Breast epithelium (tissue), 4 donors: Measurements from ENCODE around the gene CTTN. TPM values are rescaled to one million over a fixed set of nuclear protein-coding genes. Genes with fewer than 3 reads are reported as not detected.
A peak's percentile ranks its signal among the peaks of the same experiment; 100 is the strongest.

Source experiments
- DNase-seq, 2 donors: peaks; one replicate each; pipeline ENCODE4 v3.0.0-alpha.2; 2019; ENCODE audit warnings: low spot score in 2 of 2
- H3K27ac ChIP-seq, 2 donors: fragments of 200-600 bp; sonication (generic) in 1 of 2; one replicate each; pipeline ENCODE4 v1.5.1; 2016 to 2019; ENCODE audit warnings: mild to moderate bottlenecking in 1 of 2
- H3K27me3 ChIP-seq, 2 donors: fragments of 200-600 bp; sonication (generic) in 1 of 2; one replicate each; pipeline versions ENCODE4 v1.5.1 to v1.6.0; 2017 to 2019; ENCODE audit warnings: control low read depth in 1 of 2, mild to moderate bottlenecking in 1 of 2
- H3K36me3 ChIP-seq: fragments of 200-600 bp; one replicate; pipeline ENCODE4 v1.5.1; 2019
- H3K4me1 ChIP-seq, 2 donors: fragments of 200-600 bp; sonication (generic); one replicate each; pipeline ENCODE4 v1.5.1; 2016 to 2019; ENCODE audit warnings: control low read depth in 1 of 2
- H3K4me3 ChIP-seq, 3 donors: fragments of 200-600 bp; sonication (generic); 1 replicate in 2 of 3; 2 replicates in 1 of 3; pipeline ENCODE4 v1.5.1; 2016 to 2019; ENCODE audit warnings: mild to moderate bottlenecking in 3 of 3, moderate library complexity in 2 of 3
- H3K9me3 ChIP-seq, 2 donors: fragments of 200-600 bp; sonication (generic) in 1 of 2; one replicate each; pipeline ENCODE4 v1.5.1; 2016 to 2019; ENCODE audit warnings: control low read depth in 1 of 2
- CTCF ChIP-seq, 3 donors: fragments of 450-650 bp; IDR thresholded peaks; one replicate each; pipeline ENCODE4 v1.5.1; 2016 to 2017; ENCODE audit warnings: antibody characterized with exemption in 3 of 3, mild to moderate bottlenecking in 3 of 3, moderate library complexity in 3 of 3
- POLR2A ChIP-seq: fragments of 450-650 bp; IDR thresholded peaks from one replicate; pipeline ENCODE4 v1.6.1; 2016; ENCODE audit warnings: antibody characterized with exemption, mild to moderate bottlenecking, moderate library complexity
- POLR2AphosphoS5 ChIP-seq, 3 donors: sonication (generic); formaldehyde crosslinking; IDR thresholded peaks; one replicate each; pipeline ENCODE4 v1.6.1; 2017; ENCODE audit warnings: antibody characterized with exemption in 3 of 3
- intact Hi-C: fragments of 100-400 bp; cut with DNase I; formaldehyde crosslinking; loops from one replicate; pipeline ENCODE4 v1.15.1; 2023; ENCODE audit warnings: low total_unique reads
- total RNA-seq, 3 donors: library from RNA; depleted of rRNA; stranded (reverse); fragments of >200 nt; gene quantifications; one replicate each; pipeline ENCODE4 v1.1.0, GENCODE V29; 2016

The CTTN gene
- total RNA-seq, 3 donors from 2014 or later, result 283 to 306 (median 285) TPM

GRCh38 chr11:70472240-70472639 is 73.9 kb downstream of the CTTN start:
- no peaks in the 10 kb centered on the region for H3K36me3 ChIP-seq
- no peaks in the 10 kb centered on the region for H3K27me3 ChIP-seq
- TF ChIP-seq CTCF (IDR thresholded peaks at IDR 0.05), result no peak
- H3K4me1 ChIP-seq, result no peaks in the 10 kb centered on the region
- DNase-seq, result no peak
- no peaks in the 10 kb centered on the region for H3K9me3 ChIP-seq
- no peak overlapping the region for H3K27ac ChIP-seq
- H3K4me3 ChIP-seq, result no peak overlapping the region
- intact Hi-C loops, result no loop called here

GRCh38 chr11:70473186-70473872 is 75.0 kb downstream of the CTTN start:
- no peaks in the 10 kb centered on the region for H3K36me3 ChIP-seq
- no peak overlapping the region for H3K27ac ChIP-seq
- TF ChIP-seq CTCF (IDR thresholded peaks at IDR 0.05), result no peak
- no peak for TF ChIP-seq POLR2AphosphoS5 (IDR thresholded peaks at IDR 0.05)
- no peak for TF ChIP-seq POLR2A
- no peak overlapping the region for H3K4me3 ChIP-seq
- intact Hi-C loops, result no loop called here
- no peaks in the 10 kb centered on the region for H3K27me3 ChIP-seq
- no peak for DNase-seq
- no peaks in the 10 kb centered on the region for H3K9me3 ChIP-seq
- no peaks in the 10 kb centered on the region for H3K4me1 ChIP-seq

- peak in 1 of 2 donors; percentile 25 for DNase-seq
- intact Hi-C loops, result no loop called here
- TF ChIP-seq CTCF (IDR thresholded peaks at IDR 0.05) (no peak), POLR2A (no peak), POLR2AphosphoS5 (IDR thresholded peaks at IDR 0.05) (no peak)
Measured at GRCh38 chr11:70473873-70474690, 75.8 kb downstream of the CTTN start.

GRCh38 chr11:70474710-70475109 is 76.4 kb downstream of the CTTN start:
- intact Hi-C loops, result no loop called here
- DNase-seq, result peak in 1 of 2 donors; percentile 34
- TF ChIP-seq CTCF (IDR thresholded peaks at IDR 0.05) (no peak), POLR2AphosphoS5 (IDR thresholded peaks at IDR 0.05) (no peak), POLR2A (no peak)
- Histone ChIP-seq H3K9me3 (no peaks in the 10 kb centered on the region), H3K27ac (no peak overlapping the region), H3K36me3 (no peaks in the 10 kb centered on the region), H3K4me3 (no peak overlapping the region), H3K4me1 (no peaks in the 10 kb centered on the region), H3K27me3 (no peaks in the 10 kb centered on the region)

More at GRCh38 chr11:70473873-70474690, 75.8 kb downstream of the CTTN start:
- Histone ChIP-seq H3K4me3 (no peak overlapping the region), H3K27ac (no peak overlapping the region), H3K4me1 (no peaks in the 10 kb centered on the region), H3K27me3 (no peaks in the 10 kb centered on the region), H3K36me3 (no peaks in the 10 kb centered on the region), H3K9me3 (no peaks in the 10 kb centered on the region)

DNA sequence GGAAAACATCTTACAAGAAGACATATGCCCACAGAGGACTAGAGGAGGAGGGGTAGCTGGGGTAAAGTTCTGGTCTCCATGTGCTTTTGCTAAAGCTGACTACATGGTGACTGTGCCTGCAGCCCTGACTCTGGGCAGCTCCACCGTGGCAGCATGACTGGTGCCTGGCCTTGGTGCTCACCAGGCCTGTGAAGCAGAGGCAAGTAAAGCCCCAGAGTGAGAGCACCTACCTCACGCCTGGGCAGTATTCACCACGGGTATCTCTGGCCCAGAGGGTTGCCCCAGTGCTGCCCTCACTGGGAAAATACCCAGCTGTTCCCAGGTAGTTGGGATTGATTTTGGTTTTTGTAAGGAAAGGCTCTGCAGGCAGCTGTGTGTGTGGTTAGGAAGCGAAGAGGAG is 78.3 kb downstream of the CTTN start:
- no peaks in the 10 kb centered on the region for H3K27me3 ChIP-seq
- H3K4me1 ChIP-seq, result no peaks in the 10 kb centered on the region
- intact Hi-C loops, result no loop called here
- TF ChIP-seq POLR2AphosphoS5 (IDR thresholded peaks at IDR 0.05) (no peak), CTCF (IDR thresholded peaks at IDR 0.05) (no peak), POLR2A (no peak)
- H3K4me3 ChIP-seq, result no peak overlapping the region
- H3K36me3 ChIP-seq, result no peaks in the 10 kb centered on the region
- no peak for DNase-seq
- no peak overlapping the region for H3K27ac ChIP-seq
- no peaks in the 10 kb centered on the region for H3K9me3 ChIP-seq
